ENCODE results near the gene CCDC51.

The CCDC51 gene

GRCh38 chr3:48397767-48398681, 41.9 kb downstream of the CCDC51 start:
- in situ Hi-C loops (cut with HindIII; ENCODE audit: low pct_ligation_motif_present, low sequenced_read_pairs) = no loop called here
- Histone ChIP-seq H3K4me3 (ENCODE audit: low read depth, low read length) (no peak overlapping the region), H3K36me3 (replicated peaks) (no peaks in the 10 kb centered on the region), H3K27ac (no peak overlapping the region), H3K27me3 (replicated peaks) (no peaks in the 10 kb centered on the region)
- no peak for DNase-seq
- no peak for TF ChIP-seq CTCF (IDR thresholded peaks at IDR 0.05; ENCODE audit: low read depth, low read length, missing control alignments)

GRCh38 chr3:48395714-48396113, 44.2 kb downstream of the CCDC51 start:
- no peak for TF ChIP-seq CTCF (IDR thresholded peaks at IDR 0.05; ENCODE audit: low read depth, low read length, missing control alignments)
- no peaks in the 10 kb centered on the region for H3K36me3 ChIP-seq (replicated peaks)
- DNase-seq = no peak
- H3K27me3 ChIP-seq (replicated peaks) = no peaks in the 10 kb centered on the region
- H3K27ac ChIP-seq = no peak overlapping the region
- no peak overlapping the region for H3K4me3 ChIP-seq (ENCODE audit: low read depth, low read length)
- in situ Hi-C loops (cut with HindIII; ENCODE audit: low pct_ligation_motif_present, low sequenced_read_pairs) = no loop called here

DNA sequence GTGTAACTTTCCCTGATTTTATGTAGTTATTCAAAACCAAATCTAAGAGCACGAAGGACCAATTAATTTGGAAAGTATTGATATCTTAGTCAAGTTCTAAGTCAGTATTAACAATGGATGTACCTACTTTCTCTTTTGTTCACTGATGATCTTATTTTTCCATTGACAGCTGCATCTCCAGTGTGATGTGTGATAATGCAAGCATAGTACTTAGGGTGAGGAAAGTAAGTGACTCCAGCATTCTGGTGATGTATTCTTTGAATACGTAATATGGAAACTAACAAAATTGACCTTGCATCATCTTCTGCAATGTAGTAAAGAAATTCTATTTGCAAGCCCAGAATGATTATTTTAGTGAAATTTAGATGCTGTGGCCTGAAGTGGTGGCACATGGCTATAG, 45.5 kb downstream of the CCDC51 start:
- no peak overlapping the region for H3K27ac ChIP-seq
- no peak overlapping the region for H3K4me3 ChIP-seq (ENCODE audit: low read depth, low read length)
- no peak for DNase-seq
- H3K36me3 ChIP-seq (replicated peaks) = no peaks in the 10 kb centered on the region
- no peaks in the 10 kb centered on the region for H3K27me3 ChIP-seq (replicated peaks)
- in situ Hi-C loops (cut with HindIII; ENCODE audit: low pct_ligation_motif_present, low sequenced_read_pairs) = no loop called here
- no peak for TF ChIP-seq CTCF (IDR thresholded peaks at IDR 0.05; ENCODE audit: low read depth, low read length, missing control alignments)

- in situ Hi-C loops (cut with HindIII; ENCODE audit: low pct_ligation_motif_present, low sequenced_read_pairs) = no loop called here
Observed at GRCh38 chr3:48388966-48389365, 51.0 kb downstream of the CCDC51 start.

GRCh38 chr3:48387634-48388033, 52.3 kb downstream of the CCDC51 start:
- H3K27me3 ChIP-seq (replicated peaks) = peaks cover 4% of the 10 kb centered on the region
- H3K36me3 ChIP-seq (replicated peaks) = no peaks in the 10 kb centered on the region
- H3K4me3 ChIP-seq (ENCODE audit: low read depth, low read length) = no peak overlapping the region
- in situ Hi-C loops (cut with HindIII; ENCODE audit: low pct_ligation_motif_present, low sequenced_read_pairs) = no loop called here
- DNase-seq = no peak
- TF ChIP-seq CTCF (IDR thresholded peaks at IDR 0.05; ENCODE audit: low read depth, low read length, missing control alignments) = no peak
- H3K27ac ChIP-seq = no peak overlapping the region

More at GRCh38 chr3:48388966-48389365, 51.0 kb downstream of the CCDC51 start:
- no peak for TF ChIP-seq CTCF (IDR thresholded peaks at IDR 0.05; ENCODE audit: low read depth, low read length, missing control alignments)
- no peak for DNase-seq
- H3K27ac ChIP-seq = no peak overlapping the region
- H3K4me3 ChIP-seq (ENCODE audit: low read depth, low read length) = no peak overlapping the region
- no peaks in the 10 kb centered on the region for H3K36me3 ChIP-seq (replicated peaks)
- peaks cover 4% of the 10 kb centered on the region for H3K27me3 ChIP-seq (replicated peaks)

All from brain microvascular endothelial cell (primary cell).